HepG2 (cell line): ENCODE results near the gene UNC5A. TPM values are rescaled to one million over a fixed set of nuclear protein-coding genes. Genes with fewer than 3 reads are reported as not detected.

Source experiments
- ATAC-seq: fragments of 200-7000 bp; cut with Tn5 transposase; 3 replicates; pipeline ENCODE4 v1.9.1; 2020; ENCODE audit warnings: mild to moderate bottlenecking, moderate library complexity
- BruUV-seq: library from RNA; stranded (reverse); fragments of 400-500 nt; replicated peaks from 2 replicates; lab custom pipeline; 2021; lab: Mats Ljungman, UMichigan
- CTCF ChIA-PET: fragments of 300-600 bp; formaldehyde crosslinking; extraction: SDS; loops from one replicate; lab custom pipeline; 2021; ENCODE audit warnings: low total read pairs, inconsistent platforms, low intra/inter-chr PET ratio; lab: Yijun Ruan, JAX
- POLR2A ChIA-PET: fragments of 350-600 bp; sonication (Branson Sonifier 250); formaldehyde crosslinking; loops from one replicate; lab custom pipeline; 2020; ENCODE audit warnings: antibody characterized with exemption, inconsistent platforms; lab: Yijun Ruan, JAX
- DNase-seq: peaks from one replicate; pipeline ENCODE4 v3.0.0-alpha.2; 2015; ENCODE audit warnings: low spot score
- FAIRE-seq: peaks from 3 replicates; lab custom pipeline; 2011; peaks lifted over from hg19 to GRCh38; lab: Jason Lieb, UNC
- H2AFZ ChIP-seq: one replicate; pipeline ENCODE4 v1.6.1; 2011; ENCODE audit warnings: low read length, inconsistent platforms
- H3K27ac ChIP-seq: fragments of 300-600 bp; 3 replicates; pipeline ENCODE4 v1.8.0; 2011; ENCODE audit warnings: mixed run types, mild to moderate bottlenecking, mixed read lengths, low read length, inconsistent platforms; ENCODE audit not compliant: insufficient read depth; ENCODE audit errors: extremely low read length
- H3K27me3 ChIP-seq, 2 experiments: fragments of 200-600 bp in 1 of 2; 2 replicates in 1 of 2; 3 replicates in 1 of 2; pipeline versions ENCODE4 v1.6.0 to v1.8.0; 2011; ENCODE audit warnings: low read length in 2 of 2, mild to moderate bottlenecking in 2 of 2, moderate library complexity in 2 of 2, inconsistent platforms in 1 of 2; ENCODE audit not compliant: insufficient read depth in 2 of 2, control insufficient read depth in 1 of 2
- H3K36me3 ChIP-seq, 2 experiments: fragments of 200-600 bp in 1 of 2; replicated peaks in 1 of 2; 2 replicates in 1 of 2; 3 replicates in 1 of 2; pipeline versions ENCODE4 v1.5.1 to v1.8.0; 2011; ENCODE audit warnings: low read length in 2 of 2, inconsistent platforms in 1 of 2; ENCODE audit not compliant: insufficient read depth in 2 of 2, control insufficient read depth in 1 of 2
- H3K4me1 ChIP-seq: 2 replicates; pipeline ENCODE4 v1.5.1; 2012; ENCODE audit warnings: low read length, inconsistent platforms; ENCODE audit not compliant: insufficient read depth
- H3K4me2 ChIP-seq: 2 replicates; pipeline ENCODE4 v1.6.0; 2011; ENCODE audit warnings: low read depth, low read length, inconsistent platforms
- H3K4me3 ChIP-seq, 3 experiments: fragments of 200-600 bp in 1 of 3; sonication (generic), shearing (Covaris generic) in 1 of 3; replicated peaks in 1 of 3; 2 replicates each; pipeline ENCODE4 v1.5.1; 2011 to 2016; ENCODE audit warnings: low read length in 3 of 3, inconsistent platforms in 2 of 3, low read depth in 2 of 3, mild to moderate bottlenecking in 2 of 3, control low read depth in 1 of 3, mixed read lengths in 1 of 3; ENCODE audit not compliant: insufficient read depth in 1 of 3
- H3K79me2 ChIP-seq: one replicate; pipeline ENCODE4 v1.6.1; 2011; ENCODE audit warnings: low read length, inconsistent platforms; ENCODE audit not compliant: insufficient read depth
- H3K9ac ChIP-seq: 2 replicates; pipeline ENCODE4 v1.6.0; 2011; ENCODE audit warnings: mild to moderate bottlenecking, low read depth, low read length, inconsistent platforms; ENCODE audit not compliant: insufficient read depth
- H3K9me3 ChIP-seq: 2 replicates; pipeline ENCODE4 v1.5.1; 2012; ENCODE audit warnings: mild to moderate bottlenecking, low read length
- H4K20me1 ChIP-seq: 2 replicates; pipeline ENCODE4 v1.6.0; 2011; ENCODE audit warnings: inconsistent platforms, mild to moderate bottlenecking, low read length, moderate library complexity; ENCODE audit not compliant: insufficient read depth
- GABPB1 ChIP-seq: IDR thresholded peaks from 2 replicates; pipeline ENCODE4 v1.6.1; 2016; ENCODE audit warnings: mild to moderate bottlenecking, missing genetic modification reagents, moderate library complexity, missing compliant biosample characterization
- HHEX ChIP-seq: IDR thresholded peaks from 2 replicates; pipeline ENCODE4 v1.6.1; 2016; ENCODE audit warnings: control low read depth
- MED1 ChIP-seq: sonication (generic); formaldehyde crosslinking; IDR thresholded peaks from 2 replicates; pipeline ENCODE4 v1.4.0; 2020; ENCODE audit warnings: missing genetic modification reagents
- MEIS2 ChIP-seq: sonication (generic); formaldehyde crosslinking; IDR thresholded peaks from 2 replicates; pipeline ENCODE4 v1.9.0; 2021; ENCODE audit warnings: mild to moderate bottlenecking, missing genetic modification reagents
- RFX5 ChIP-seq: IDR thresholded peaks from 2 replicates; pipeline ENCODE4 v1.6.1; 2011; ENCODE audit warnings: low read depth, low read length, improper control_type of control experiment
- TGIF2 ChIP-seq: IDR thresholded peaks from 2 replicates; pipeline ENCODE4 v1.6.1; 2016; ENCODE audit warnings: control low read depth, missing compliant biosample characterization
- ZFP37 ChIP-seq: sonication (generic); formaldehyde crosslinking; IDR thresholded peaks from 2 replicates; pipeline ENCODE4 v1.4.0; 2020; ENCODE audit warnings: missing genetic modification reagents, borderline replicate concordance
- ZNF234 ChIP-seq: sonication (generic); formaldehyde crosslinking; conservative IDR thresholded peaks from 2 replicates; pipeline ENCODE4 v1.5.1; 2020; ENCODE audit warnings: mild to moderate bottlenecking, missing genetic modification reagents
- ZNF317 ChIP-seq: sonication (generic); formaldehyde crosslinking; IDR thresholded peaks from 2 replicates; pipeline ENCODE4 v1.5.0; 2020; ENCODE audit warnings: mild to moderate bottlenecking, missing genetic modification reagents
- ZNF33B ChIP-seq: sonication (generic); formaldehyde crosslinking; IDR thresholded peaks from 2 replicates; pipeline ENCODE4 v1.5.1; 2020; ENCODE audit warnings: mild to moderate bottlenecking, missing genetic modification reagents
- ZNF768 ChIP-seq: sonication (generic); formaldehyde crosslinking; IDR thresholded peaks from 2 replicates; pipeline ENCODE4 v1.4.0; 2020; ENCODE audit warnings: missing genetic modification reagents
- WGBS: methylation state at CpG from one replicate; pipeline ENCODE4 v1.1.6; 2017; ENCODE audit warnings: low lambda C conversion rate; 5-methylcytosine and 5-hydroxymethylcytosine counted together
- in situ Hi-C: cut with HindIII; loops from 2 replicates; pipeline ENCODE4 v1.10.0; 2017; ENCODE audit warnings: low pct_unique_long_range_greater_than_20kb; ENCODE audit not compliant: extremely low pct_ligation_motif_present
- intact Hi-C: fragments of 100-400 bp; cut with micrococcal nuclease; formaldehyde crosslinking; loops from one replicate; pipeline ENCODE4 v1.10.0; 2022; ENCODE audit not compliant: unreplicated experiment
- polyA plus RNA-seq, 8 experiments: library from polyadenylated mRNA; depleted of rRNA in 3 of 8; stranded (reverse) in 7 of 8; unstranded in 1 of 8; fragments of >200 nt; fragmentation: Illumina TruSeq in 4 of 8; extraction: Trizol in 4 of 8; gene quantifications; 2 replicates each; pipeline versions ENCODE4 v1.2.1 to v1.2.3, GENCODE V29; 2011 to 2016; ENCODE audit warnings: low read depth in 4 of 8, missing spikeins in 1 of 8, mixed read lengths in 1 of 8; ENCODE audit not compliant: insufficient read depth in 1 of 8
- total RNA-seq, 5 experiments: library from RNA; depleted of rRNA; stranded (reverse); fragments of >200 nt; fragmentation: Illumina TruSeq; extraction: Trizol; gene quantifications; 2 replicates each; pipeline ENCODE4 v1.2.3, GENCODE V29; 2016; ENCODE audit warnings: low read depth in 1 of 5
- TF ChIP-seq, protein P1 (sequence below): IDR thresholded peaks from 2 replicates; pipeline ENCODE4 v1.6.1; 2016
- TF ChIP-seq, protein P2 (sequence below): sonication (generic); formaldehyde crosslinking; IDR thresholded peaks from 2 replicates; pipeline ENCODE4 v1.4.0; 2020; ENCODE audit warnings: mild to moderate bottlenecking, missing genetic modification reagents
- TF ChIP-seq, protein P3 (sequence below): sonication (generic); formaldehyde crosslinking; IDR thresholded peaks from 2 replicates; pipeline ENCODE4 v1.5.1; 2020; ENCODE audit warnings: missing genetic modification reagents, mild to moderate bottlenecking, borderline replicate concordance

UNC5A gene
- total and polyA plus RNA-seq, 2 of the 13 experiments (the other 11 are each of a cell fraction or from before 2014, with no cell fraction given), result not detected

DNA sequence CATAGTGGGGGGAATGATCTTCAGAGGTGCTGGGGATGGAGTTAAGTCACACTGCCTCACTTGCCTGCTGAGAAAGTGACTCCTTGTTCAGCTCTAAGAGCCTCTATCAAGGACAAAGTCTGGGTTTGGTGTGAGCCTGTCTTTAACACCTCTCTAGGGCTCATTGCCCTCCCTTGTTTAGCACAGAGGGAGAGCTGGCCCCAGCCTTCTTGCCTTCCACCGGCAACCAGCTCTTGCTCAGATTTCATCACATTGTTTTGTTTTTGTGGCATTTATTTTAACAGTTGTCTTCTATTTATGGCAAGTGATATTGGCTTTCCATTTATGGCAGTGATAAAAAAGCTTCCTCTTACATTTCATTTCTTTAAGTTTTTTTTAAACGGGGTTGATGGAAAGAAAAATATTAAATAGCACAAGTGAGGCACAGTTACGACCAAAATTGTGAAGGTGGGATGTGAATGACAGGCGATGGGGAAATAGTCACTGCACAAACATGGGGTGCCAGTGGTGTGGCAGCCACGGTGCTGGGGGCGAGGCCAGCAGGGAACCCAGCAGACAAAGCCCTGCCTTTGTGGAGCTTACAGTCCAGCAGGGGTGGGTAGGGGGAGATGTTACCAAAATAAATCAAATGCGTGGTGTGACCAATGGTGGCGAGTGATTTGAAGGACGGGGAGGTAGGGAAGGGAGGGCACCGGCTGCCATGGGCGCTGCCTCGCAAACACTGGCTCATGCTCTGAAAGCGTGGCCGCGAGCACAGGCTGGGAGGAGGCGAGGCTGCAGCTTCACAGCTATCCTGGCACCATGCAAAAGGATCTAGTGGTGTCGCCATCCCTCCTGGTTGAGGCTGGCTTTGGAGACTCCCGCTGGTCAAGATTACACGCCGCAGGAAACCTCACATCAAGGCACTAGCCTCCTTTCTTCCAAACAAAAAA, 21.2 kb upstream of the UNC5A start:
- Histone ChIP-seq H4K20me1 (no peaks in the 10 kb centered on the region), H3K9me3 (no peaks in the 10 kb centered on the region), H3K4me2 (no peak overlapping the region), H3K36me3 (no peaks in the 10 kb centered on the region), H3K4me1 (no peaks in the 10 kb centered on the region), H3K27ac (no peak overlapping the region), H3K9ac (no peak overlapping the region), H3K27me3 (peaks cover 12 to 63% of the 10 kb centered on the region in 2 experiments; a peak in 4 of 5 replicates), H3K79me2 (no peaks in the 10 kb centered on the region), H3K4me3 (no peak overlapping the region), H2AFZ (no peak overlapping the region)
- WGBS, result 38% methylated on average over 15 of the region's 20 CpGs
- in situ Hi-C loops, result no loop called here
- TF ChIP-seq ZNF317 (CRISPR knock-in tag) (no peak), HHEX (CRISPR knock-in tag) (no peak), ZNF234 (CRISPR knock-in tag) (no peak)
- CTCF ChIA-PET, result no interaction called here
- intact Hi-C loops, result no loop called here
- DNase-seq (no peak), FAIRE-seq (no peak), ATAC-seq (no peak)
- POLR2A ChIA-PET, result no interaction called here
- BruUV-seq, result no TSS peak

DNA sequence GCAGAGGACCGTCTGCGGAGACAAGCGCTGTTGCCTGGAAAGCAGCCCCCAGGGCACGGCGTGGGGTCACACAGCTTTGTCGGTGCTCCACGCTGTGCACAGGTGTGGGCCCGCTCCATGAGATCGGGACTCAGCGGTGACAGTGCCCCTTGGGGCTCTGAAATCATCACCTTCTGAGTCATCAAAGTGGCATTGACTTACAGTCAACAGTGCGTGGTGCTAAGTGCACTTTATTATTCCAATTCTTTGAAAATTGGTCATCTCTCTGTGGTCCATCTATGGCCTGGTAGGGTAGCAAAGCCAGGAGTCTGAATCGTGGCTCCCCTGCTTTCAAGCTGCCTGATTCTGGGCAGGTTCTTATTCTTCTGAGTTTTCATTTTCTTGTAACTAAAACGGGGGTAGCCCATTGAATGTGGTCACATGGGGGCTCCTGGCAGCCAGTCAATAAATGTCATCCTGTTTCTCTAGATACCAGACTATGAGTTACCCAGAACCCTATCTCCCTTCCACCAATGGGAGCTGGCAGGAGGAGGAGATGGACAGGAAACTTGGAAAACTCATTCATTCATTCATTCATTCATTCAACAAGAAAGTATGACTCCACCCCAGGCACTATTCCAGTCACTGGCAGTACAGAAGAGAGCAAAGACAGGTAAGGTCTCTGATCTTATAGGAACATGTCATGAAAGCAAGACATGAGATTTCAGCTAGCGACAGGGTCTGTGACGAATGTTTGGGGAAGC, 20.3 kb upstream of the UNC5A start:
- intact Hi-C loops, result no loop called here
- Histone ChIP-seq H3K27me3 (peaks cover 8 to 66% of the 10 kb centered on the region in 2 experiments; a peak in 4 of 5 replicates), H3K4me2 (no peak overlapping the region), H3K27ac (no peak overlapping the region), H3K36me3 (no peaks in the 10 kb centered on the region), H3K9ac (no peak overlapping the region), H3K79me2 (no peaks in the 10 kb centered on the region), H3K4me1 (no peaks in the 10 kb centered on the region), H3K9me3 (no peaks in the 10 kb centered on the region), H4K20me1 (no peaks in the 10 kb centered on the region), H3K4me3 (no peak overlapping the region), H2AFZ (no peak overlapping the region)
- in situ Hi-C loops, result no loop called here
- no TSS peak for BruUV-seq
- FAIRE-seq, result no peak
- CTCF ChIA-PET, result no interaction called here
- WGBS, result 2% methylated on average over 7 of the region's 15 CpGs
- no peak for ATAC-seq
- POLR2A ChIA-PET, result no interaction called here
- DNase-seq, result no peak
- TF ChIP-seq MED1 (no peak), GABPB1 (CRISPR knock-in tag) (no peak), ZFP37 (CRISPR knock-in tag) (no peak), TGIF2 (CRISPR knock-in tag) (no peak), MEIS2 (CRISPR knock-in tag) (no peak), ZNF33B (CRISPR knock-in tag) (no peak), ZNF768 (CRISPR knock-in tag) (no peak), RFX5 (no peak)
- TF ChIP-seq, protein P1, sequence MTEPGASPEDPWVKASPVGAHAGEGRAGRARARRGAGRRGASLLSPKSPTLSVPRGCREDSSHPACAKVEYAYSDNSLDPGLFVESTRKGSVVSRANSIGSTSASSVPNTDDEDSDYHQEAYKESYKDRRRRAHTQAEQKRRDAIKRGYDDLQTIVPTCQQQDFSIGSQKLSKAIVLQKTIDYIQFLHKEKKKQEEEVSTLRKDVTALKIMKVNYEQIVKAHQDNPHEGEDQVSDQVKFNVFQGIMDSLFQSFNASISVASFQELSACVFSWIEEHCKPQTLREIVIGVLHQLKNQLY (CRISPR knock-in tag), result no peak
- TF ChIP-seq, protein P2, sequence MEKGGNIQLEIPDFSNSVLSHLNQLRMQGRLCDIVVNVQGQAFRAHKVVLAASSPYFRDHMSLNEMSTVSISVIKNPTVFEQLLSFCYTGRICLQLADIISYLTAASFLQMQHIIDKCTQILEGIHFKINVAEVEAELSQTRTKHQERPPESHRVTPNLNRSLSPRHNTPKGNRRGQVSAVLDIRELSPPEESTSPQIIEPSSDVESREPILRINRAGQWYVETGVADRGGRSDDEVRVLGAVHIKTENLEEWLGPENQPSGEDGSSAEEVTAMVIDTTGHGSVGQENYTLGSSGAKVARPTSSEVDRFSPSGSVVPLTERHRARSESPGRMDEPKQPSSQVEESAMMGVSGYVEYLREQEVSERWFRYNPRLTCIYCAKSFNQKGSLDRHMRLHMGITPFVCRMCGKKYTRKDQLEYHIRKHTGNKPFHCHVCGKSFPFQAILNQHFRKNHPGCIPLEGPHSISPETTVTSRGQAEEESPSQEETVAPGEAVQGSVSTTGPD, result no peak
- TF ChIP-seq, protein P3, sequence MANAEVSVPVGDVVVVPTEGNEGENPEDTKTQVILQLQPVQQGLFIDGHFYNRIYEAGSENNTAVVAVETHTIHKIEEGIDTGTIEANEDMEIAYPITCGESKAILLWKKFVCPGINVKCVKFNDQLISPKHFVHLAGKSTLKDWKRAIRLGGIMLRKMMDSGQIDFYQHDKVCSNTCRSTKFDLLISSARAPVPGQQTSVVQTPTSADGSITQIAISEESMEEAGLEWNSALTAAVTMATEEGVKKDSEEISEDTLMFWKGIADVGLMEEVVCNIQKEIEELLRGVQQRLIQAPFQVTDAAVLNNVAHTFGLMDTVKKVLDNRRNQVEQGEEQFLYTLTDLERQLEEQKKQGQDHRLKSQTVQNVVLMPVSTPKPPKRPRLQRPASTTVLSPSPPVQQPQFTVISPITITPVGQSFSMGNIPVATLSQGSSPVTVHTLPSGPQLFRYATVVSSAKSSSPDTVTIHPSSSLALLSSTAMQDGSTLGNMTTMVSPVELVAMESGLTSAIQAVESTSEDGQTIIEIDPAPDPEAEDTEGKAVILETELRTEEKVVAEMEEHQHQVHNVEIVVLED (CRISPR knock-in tag), result no peak
